ENCODE data around the gene NACC2.
A peak's percentile ranks its signal among the peaks of the same experiment; 100 is the strongest.
"Not testable (repeated sequence)": the region's sequence is repeated elsewhere in the genome, so short reads cannot be mapped to it uniquely, and the experiment has no call there.

NACC2 gene

DNA sequence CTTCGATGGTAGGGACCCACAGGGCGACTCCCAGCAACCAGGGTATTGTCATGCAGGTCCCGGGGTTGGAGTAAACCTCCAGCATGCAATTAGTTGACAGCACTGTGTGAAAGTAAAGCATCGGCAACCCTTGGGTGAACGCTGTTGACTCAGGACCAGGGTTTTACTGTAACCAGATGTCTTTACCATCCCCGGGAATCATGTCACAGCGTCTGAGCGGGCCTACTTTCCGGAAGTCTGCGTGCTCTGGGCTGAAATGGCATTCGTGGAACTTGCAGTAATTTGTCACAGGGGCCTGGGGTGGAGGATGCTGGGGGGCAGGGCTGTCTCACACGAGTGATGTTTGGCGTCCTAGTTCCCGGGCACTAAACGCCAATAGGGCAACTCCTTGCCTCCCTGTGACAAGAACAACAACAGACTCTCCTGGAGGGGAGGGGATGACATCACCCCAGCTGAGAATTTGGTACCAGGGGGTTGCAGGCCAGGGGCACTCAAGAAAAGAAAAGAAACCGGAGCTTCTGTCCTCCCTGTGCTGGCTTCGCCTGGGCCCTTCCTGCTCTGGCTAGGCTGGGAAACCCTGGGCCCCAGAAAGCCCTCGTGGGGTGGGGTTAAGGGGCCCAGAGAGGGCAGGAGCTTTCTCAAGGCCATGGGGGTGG, 123.8 kb downstream of the NACC2 start:
- DNase-seq, result no peak

DNA sequence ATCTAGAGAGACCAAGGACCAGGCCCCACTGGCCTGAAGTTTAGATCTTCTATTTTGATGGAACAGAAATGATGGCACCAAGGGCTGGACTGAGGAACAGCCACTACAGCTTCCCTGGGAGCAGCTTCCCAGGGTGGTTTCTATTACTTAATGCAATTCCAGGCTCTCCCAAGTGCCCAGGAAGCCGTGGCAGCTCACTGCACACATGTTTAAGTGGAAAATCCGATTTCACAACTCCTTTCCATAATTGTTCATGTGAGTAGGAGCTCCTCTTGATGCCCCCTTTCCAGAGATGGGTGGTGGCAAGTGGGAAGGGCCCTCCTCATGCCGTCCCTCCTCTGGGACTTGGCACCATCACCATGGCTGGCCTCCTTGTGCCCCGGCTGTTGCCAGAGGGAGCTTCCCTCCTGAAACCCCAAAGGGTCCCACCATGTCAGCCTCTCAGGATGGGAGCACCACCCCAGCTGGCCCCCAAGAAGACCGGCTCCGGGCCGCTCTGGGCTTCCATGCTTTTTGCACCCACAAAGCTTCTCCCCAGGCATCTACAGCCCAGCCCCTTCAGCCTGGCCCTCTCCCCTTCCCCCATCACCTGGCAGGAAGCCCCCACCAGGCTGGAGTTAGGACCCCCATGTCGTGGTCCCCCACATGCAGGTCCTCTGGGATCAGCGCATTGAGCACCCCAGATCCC, 124.8 kb downstream of the NACC2 start:
- DNase-seq, result no peak

DNA sequence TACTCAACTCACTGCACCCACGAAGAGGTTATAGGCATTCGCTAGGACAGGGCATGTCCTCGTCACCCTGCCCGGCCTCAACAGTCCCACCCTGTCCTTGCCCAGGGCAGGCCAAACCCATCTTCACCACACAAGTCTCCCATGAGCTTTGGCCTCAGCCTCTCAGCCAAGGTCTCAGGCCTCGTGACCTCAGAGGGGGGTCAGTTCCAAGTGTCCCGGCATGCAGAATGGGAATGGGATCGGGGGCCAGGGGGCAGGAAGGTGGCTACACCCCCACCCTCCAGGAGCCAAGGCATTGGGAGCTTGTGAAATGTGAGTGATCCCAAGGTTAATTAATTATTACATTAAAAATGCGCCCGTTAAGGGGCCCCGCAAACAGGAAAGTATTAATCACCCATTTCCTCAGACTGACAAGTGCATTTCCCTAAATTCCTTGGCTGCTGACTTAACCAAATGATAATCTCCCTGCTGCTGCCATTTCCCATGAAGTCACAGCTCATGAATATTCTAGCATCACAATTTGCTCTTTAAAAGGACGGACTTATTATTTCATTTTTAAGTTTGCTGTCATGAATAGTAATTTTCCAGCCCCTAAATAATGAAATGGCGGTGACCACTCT, 125.9 kb downstream of the NACC2 start:
- DNase-seq, result no peak

DNA sequence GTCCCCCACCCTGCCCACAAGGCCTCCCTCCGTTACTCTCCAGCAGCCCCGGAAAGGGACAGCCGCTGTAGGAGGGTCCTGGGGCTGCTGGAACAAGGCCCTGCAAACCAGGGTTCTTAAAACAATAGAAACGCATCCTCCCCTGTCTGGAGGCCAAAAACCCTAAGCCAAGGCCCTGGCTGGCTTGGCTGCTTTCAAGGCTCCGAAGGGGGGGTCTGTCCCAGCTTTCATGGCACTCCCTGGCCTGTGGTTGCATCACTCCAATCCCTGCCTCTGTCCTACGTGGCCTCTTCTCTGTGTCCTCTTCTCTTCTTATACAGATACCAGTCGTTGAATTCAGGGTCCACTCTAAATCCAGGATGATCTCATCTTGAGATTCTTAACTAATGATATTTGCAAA, 126.5 kb downstream of the NACC2 start:
- DNase-seq, result no peak

DNA sequence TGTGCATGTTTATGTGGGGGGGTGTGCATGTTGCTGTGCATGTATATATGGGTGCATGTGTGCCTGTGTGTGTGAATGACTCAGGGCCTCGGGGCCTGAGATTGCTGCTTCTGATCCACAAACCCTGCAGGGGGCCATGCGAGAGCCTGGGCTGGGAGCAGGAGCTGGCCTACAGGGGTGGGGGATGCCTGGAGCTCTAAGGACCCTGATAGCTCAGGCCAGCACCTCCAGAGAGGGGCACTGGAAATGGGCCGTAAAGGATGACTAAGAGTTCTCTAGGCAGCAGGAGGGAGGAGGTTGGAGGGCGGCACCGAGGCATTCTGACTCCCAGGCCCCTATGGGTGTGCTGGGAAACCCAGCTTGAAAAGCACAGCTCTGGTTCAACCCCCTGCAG, 127.0 kb downstream of the NACC2 start:
- DNase-seq, result no peak

DNA sequence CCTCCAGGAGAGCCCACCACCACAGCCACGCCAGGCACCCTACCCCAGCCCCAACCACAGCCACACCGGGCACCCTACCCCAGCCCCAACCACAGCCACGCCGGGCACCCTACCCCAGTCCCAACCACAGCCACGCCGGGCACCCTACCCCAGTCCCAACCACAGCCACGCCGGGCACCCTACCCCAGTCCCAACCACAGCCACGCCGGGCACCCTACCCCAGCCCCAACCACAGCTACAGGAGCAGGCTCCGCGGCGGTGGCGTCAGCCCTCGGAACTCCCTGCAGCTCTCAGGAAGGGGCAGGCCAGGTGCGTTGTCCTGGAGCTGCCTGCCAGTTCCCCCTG, 128.2 kb downstream of the NACC2 start:
- not testable (repeated sequence) for DNase-seq

DNA sequence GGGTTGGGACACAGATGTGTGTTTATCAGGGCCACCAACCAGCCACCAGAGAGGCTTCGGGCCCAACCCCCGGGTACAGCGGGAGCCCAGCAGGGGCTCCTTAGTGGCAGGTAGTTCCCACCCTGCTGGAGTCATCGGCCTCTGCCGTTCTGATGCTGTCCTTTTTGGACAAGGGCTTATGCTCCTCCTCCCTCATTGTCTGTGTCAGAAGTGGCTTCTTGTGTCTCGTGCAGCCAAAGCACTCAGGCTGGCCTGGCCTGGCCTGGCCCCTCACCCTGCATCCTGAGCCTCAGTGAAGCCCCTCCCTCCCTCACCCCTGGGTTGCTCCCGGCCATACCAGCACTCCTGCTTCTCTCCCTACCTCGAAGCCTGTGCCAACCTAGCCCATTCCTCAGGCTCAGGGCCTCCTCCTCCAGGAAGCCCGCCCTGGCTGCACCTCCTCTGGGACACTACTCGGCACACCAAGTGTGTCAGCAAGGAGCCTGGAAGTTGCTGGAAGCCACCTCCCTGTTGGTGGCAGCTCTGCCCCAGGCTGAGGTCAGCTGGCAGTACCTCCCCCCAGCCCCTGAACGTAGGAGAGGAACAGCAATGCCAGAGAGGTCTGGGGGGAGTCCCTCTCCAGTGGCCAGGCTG, 129.8 kb downstream of the NACC2 start:
- DNase-seq, result no peak

DNA sequence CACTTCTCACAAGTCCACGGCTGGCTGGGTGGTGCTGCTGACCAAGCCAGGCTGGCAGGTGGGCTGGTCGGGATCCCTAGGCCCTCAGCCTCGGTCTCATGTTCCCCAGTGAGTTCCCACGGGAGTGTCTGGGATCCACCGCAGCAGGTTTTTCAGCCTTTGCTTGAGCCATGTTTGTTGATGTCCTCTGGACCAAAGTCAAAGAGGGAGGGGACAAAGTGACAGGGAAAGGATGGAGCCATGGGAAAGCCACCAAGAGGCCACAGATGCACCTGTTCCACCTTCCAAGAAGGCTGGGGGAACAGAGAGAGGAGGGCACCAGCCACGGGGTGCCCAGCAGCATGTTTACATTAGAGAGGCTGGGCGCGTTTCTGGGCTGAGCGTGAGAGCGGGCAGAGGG, 131.2 kb downstream of the NACC2 start:
- no peak for DNase-seq

DNA sequence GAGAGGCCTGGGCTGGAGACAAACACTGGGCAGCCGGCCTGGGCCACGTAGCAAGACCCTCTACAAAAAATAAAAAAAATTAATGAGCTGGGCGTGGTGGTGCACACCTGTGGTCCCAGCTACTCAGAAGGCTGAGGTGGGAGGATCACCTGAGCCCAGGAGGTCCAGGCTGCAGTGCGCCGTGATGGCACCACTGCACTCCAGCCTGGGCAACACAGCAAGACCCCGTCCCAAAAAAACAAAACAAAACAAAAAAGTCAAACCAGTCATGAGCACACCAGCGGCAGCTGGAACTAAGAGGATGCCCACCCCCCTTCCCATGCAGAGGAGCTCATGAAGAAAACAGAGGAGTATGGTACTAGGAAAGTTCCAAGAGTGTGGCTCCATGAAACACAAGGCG, 131.8 kb downstream of the NACC2 start:
- no peak for DNase-seq

DNA sequence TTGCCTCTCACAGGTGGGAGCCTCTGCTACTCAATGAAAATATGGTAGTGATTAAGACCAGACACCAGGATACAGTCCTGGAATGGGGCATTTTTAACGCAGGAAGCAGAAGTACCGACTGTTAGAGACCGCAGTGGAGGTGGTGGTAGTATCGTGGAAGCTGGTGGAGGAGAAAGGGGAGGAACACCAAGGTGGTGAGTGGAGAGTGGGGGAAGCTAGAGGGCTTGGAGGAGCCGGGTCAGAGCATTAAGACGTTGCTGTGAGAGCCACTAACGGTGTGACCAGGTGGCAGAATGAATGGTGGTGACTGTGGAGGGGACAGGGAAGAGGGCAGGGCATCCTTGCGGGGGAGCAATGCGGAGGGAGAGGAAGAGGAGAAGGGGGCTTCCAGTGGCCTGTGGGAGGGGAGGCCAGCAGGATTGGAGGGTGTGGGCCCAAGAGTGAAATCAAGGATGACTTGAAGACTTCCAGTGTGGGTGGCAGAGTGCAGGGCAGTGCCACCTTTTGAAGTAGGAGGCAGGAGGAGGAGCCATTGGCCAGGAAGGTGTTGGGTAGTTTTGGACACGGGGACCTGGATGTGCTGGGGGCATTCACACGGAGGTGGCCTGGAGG, 132.3 kb downstream of the NACC2 start:
- peak; percentile 35 for DNase-seq

DNA sequence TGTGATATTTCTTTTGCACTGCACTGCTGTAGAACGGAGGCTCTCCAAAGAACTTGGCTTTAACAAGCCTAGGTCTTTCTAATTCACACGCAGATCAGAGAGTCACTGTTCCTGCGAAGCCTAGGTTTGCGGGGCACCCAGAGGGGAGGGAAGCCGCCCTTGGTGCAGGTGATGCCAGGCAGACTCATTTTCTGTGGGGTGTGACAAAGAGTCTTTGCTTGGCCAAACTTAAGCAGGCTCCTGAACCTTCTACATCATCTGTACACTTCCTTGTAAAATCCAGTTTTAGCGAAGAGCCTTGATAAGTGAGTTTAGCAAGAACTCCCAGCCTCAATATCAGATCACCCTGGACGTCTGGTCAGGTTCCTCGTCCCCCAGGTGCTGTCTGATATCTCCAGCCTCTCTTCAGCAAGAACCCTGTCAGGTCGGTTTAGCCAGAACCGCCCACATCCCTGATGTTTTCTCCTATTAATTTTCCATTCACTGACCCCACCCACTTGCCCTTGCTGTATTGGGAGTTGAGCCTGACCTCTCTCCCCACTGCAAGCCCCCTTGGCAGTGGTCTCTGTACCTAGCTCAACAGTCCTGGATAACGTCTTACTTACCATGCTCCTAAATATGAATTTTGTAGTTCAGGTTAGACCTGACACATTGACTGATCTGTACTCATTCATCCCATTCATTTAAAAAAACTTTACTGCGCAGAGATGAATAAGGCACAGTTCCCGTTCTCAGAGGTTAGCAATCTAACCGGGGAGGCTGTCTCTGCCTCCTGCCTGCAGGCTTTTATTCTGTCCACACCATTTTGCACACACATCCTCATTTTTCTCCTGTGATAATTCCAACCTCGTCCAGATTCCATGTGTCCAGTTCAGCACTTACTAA, 133.0 kb downstream of the NACC2 start:
- DNase-seq, result peak; percentile 67

DNA sequence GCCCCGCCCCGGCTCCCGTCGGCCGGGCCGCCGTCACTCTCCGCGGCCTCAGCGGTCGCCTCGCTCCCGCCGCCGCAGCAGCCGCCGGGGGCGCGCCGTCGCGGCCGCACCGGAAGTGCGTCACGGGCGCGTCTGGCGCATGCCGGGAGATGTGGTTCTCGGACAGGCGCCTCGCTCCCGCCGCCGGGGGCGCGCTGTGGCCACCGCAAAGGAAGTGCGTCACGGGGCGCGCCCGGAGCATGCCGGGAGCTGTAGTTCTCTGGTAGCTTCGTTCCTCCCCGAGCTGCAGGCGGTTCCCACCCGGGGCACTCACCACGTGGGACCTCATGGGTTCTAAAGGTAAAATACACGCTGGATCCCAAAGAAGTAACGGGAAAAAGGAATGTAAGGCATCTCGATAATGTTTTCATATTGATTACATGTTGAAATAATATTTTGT, 133.8 kb downstream of the NACC2 start, which contains the start of gene UBAC1:
Gene UBAC1 (minus strand): TSS at position 97 of the 439 bp plus-strand sequence. CDS start 211 bp downstream, outside the sequence.
- peak; percentile 97 for DNase-seq

DNA sequence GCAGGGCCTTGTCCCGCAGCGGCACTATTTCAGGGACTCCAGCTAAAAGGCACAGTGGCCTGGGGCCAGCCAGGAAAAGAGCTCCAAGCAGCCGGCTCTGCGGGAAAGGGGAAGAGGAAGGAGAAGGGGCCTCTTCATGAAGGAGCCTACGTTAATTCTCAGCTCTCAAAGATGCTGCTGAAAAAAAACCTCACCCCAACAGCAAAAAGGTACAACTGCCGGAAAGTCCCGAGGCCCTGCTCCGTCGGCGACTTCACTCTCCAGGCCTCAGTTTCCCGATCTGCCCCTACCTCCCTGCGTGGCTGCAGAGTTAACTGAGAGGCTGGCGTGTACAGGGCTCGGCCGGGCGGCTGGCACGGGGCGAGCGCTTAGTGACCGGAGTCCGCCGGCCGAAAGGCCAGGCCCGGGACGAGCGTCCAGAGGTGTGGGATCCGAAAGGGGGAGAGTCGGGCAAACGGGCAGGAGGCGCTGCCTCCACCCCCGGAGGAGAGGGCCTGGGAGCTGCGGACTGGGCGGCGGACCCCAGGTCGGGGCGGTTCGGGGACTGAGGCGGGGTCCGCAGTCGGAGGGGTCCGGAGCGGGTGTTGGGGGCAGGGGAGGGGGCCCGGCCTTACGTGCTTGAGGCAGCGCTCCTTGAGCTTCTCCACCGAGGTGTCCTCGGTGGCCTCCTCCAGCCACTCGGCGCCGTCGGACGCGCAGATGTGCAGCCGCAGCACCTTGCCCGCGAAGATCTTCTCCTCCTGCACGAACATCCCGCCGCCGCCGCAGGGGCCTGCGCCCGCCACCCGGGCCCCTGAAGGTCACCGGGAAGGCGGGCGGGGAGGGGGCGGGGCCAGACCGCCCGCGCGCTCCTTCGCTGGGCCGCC, 134.4 kb downstream of the NACC2 start:
- peak; percentile 33 for DNase-seq

DNA sequence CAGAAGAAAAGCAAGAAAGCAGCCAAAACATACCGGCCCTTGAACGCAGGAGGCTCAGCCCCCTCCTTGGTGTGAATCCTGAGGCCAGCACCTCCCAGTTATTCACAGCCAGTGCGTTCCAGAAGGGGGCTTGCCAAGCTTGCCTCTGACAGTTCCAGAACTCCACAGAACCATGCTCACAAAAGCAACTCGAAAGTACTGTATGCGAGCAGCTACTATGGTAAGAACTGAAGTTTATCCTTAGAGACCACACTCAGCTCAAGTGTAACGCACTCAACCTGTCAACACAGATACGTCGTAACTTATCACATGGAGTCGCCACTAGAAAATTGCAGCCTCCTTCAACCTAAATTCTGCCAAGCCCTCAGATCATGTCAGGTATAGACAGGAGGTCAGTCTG, 135.3 kb downstream of the NACC2 start:
- peak; percentile 56 for DNase-seq

DNA sequence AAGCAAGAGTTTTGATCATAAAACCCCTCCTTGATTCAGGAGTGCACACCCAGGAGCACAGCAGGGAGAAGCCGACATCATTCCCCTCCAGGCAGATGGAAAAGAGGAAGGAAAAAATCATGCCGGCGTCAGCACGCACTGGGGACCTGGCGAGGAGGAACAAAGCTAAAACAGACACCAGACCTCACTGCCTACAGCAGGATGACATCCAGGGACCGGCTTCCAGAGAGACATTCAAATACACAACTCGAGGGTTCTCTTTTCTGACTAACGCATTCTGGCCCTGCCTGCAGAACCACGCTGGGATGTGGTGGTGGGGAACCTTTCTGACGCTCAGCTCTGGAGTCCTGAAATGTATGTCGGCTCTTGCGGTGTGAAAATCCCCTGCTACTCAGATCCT, 136.6 kb downstream of the NACC2 start:
- DNase-seq, result peak; percentile 32

DNA sequence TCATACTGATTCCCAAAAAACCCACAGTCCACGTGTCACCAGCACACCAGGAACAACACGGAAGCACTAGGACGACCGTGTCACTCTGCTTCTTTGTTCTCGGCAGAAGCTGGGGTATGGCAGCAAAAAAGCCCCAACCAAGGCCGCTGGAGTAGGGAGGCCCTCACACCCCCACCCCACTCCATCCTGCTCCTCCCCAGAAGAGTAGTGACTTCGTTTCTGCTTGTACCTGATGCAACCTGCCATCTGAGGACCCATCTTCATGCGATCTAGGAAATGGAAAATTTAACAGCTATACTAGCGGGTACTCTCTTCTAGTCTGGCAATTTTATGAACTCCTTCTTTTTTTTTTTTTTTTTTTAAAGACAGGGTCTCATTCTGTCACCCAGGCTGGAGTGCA, 137.7 kb downstream of the NACC2 start:
- no peak for DNase-seq

DNA sequence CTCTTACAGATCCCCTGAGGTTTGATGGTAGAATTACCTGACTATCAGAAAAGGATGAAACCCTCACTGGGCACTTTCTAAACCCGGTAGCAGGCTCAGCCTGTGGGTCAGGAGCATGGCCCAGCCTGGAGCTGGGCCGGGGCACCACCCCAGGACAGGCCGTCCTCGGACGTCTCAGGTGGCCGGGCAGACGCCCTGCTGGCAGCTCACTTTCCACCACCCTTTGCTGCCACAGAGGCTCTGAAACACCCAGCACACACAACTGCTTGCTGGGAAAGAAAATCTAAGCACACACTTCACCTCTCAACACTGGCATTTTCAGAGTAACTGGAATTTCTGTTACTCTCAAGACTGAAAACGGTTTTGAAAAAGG, 138.3 kb downstream of the NACC2 start:
- DNase-seq, result no peak

All from hematopoietic multipotent progenitor cell treated with erythropoietin and hydrocortisone succinate and interleukin-3 and kit ligand, for 6 days (in vitro differentiated cells).